GM18498 (cell line): ENCODE data around the gene USP44.

Source experiments
- ATAC-seq: cut with Tn5 transposase; IDR thresholded peaks from one replicate; pipeline ENCODE4 v1.9.1; 2021; ENCODE audit warnings: mild to moderate bottlenecking, moderate library complexity; ENCODE audit not compliant: unreplicated experiment

USP44 gene

GRCh38 chr12:95548539-95549391 lies 2.5 kb downstream of the USP44 start:
- ATAC-seq: no peak

GRCh38 chr12:95548056-95548538 lies 3.2 kb downstream of the USP44 start:
- ATAC-seq: no peak

DNA sequence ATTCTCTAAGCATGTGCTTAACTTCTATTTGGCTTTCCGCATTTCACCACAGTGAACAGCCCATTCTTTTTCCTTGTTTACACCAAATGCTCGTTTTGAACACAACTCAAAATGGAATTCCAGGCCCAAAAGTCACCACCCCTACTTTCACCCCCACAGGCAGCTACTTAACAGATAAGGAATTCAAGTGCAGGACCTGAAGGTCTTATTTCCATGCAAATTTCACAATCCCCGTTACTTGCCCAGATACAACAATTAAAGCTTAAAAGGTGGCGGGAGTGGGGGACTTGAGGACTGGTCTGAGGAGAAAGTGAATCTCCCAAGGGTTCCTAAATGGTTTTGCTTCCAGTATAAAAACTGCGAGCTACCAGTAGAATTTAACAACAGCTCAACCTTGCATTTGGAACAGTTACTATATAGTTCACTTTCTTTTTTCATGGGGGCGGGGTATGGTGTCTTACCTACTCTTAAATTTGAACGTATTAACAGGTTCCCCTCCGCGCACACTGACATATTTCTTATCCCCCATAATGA lies 3.7 kb downstream of the USP44 start:
- no peak for ATAC-seq

DNA sequence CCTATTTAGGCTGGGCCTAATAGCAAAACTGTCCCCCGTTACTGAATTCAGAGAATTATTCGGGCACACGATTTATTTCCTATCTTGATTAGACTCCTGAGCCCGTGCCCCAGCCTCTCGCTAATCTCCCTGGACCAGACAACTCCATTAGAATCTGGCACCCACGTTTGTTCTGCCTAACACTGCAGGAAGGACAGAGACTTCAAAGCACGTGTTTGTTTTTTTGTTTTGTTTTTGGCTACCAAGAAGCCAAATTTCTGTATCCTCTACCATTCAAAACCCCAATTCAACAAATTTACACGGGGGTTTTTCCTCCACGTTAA lies 4.8 kb downstream of the USP44 start:
- no peak for ATAC-seq

DNA sequence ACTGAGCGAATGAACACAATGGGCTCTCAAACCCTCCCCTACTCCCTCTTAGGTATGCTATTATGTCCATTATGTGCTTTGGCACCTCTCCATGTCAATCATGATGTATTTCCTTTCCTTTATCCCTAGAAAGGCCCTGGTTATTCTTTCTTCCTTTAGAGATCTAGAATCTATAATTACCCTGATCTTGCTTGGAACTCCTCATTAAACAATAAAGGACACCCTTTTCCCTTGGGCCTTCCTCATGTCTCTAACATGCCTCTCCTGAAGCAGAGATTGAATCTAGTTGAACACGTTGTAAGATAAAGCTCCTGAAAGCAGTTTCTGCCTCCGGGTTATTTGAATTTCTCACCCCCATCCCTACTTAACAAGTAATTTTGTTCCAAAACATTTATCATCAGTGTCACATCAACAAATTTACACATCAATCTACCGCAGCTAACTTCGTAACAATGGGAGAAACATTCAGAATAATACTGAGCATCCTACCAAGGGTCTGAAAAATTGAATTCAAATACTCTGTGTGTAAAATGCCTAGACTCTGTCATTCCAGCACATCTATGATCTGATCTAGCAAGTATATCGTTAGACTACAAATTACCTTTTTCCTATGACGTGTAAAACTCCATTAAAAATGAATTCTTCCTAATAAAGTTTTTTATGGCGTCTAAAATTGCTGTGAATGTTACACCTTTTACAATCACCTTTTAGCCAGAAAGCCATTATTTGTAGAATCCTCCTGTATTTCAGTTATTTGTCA lies 5.4 kb downstream of the USP44 start:
- no peak for ATAC-seq

- ATAC-seq: no peak
Observed at GRCh38 chr12:95545303-95545702, 6.0 kb downstream of the USP44 start.

- no peak for ATAC-seq
Observed at GRCh38 chr12:95544756-95545155, 6.5 kb downstream of the USP44 start.

- ATAC-seq: no peak
Observed at GRCh38 chr12:95543305-95543704, 8.0 kb downstream of the USP44 start.

DNA sequence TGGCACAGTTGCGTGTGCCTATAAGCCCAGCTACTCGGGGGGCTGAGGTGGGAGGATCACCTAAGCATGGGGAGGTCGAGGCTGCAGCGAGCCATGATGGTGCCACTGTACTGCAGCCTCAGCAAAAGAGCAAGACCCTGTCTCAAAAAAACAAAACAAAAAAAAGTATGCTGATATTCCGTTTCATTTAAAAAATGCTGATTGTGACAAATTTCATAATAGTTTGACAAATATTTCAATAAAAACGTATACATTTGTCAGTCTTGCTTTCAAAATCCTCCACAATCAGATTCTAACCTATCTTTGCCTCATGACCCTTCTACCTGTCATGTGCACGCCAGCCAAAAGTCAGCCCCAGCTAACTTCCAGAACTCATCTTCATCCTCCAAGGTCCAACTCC lies 9.8 kb downstream of the USP44 start:
- ATAC-seq: no peak

- no peak for ATAC-seq
Observed at GRCh38 chr12:95538656-95539055, 12.6 kb downstream of the USP44 start.

GRCh38 chr12:95538006-95538405 lies 13.3 kb downstream of the USP44 start:
- no peak for ATAC-seq

GRCh38 chr12:95533985-95534384 lies 17.3 kb downstream of the USP44 start:
- ATAC-seq: no peak

- ATAC-seq: no peak
Observed at GRCh38 chr12:95532851-95533250, 18.4 kb downstream of the USP44 start.

DNA sequence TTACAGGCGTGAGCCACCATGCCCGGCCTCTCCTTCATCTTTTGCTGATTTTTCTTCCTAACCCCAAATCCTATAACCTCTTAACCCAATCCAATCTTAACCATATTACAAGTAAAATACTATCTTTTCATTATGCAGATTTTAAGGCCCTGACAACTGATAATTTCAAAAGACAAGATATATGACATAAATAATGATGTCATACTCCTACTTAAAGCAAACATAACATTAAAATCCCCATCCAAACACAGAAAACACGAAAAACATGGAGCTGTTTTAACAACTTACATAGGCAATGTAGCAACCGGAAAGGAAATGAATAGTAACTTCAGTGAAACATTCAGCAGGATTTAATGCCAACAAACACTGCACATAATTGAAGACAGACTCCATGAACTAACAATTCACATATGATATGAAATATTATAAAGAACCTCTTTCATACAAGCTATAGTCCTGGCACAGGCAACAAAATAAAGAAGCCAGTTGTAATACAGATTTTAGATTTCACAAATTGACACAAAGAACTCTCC lies 21.5 kb downstream of the USP44 start:
- no peak for ATAC-seq

GRCh38 chr12:95528431-95528830 lies 22.8 kb downstream of the USP44 start:
- no peak for ATAC-seq

DNA sequence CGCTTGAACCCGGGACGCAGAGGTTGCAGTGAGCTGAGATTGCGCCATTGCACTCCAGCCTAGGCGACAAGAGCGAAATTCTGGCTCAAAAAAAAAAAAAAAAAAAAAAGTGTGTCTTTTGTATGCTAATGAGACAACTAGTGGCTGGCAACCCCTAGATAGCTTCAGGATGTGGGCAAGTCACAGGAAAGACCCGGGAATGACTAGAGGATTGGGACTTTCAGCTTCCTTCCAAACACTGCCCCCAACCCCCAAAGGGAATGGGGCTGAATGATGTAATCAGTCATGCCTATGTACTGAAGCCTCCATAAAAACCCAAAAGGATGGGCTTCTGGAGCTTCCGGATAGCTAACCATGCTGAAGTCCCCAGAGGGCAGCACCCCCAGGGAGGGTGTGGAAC lies 28.6 kb downstream of the USP44 start:
- ATAC-seq: no peak

- no peak for ATAC-seq
Observed at GRCh38 chr12:95520816-95521215, 30.5 kb downstream of the USP44 start.

GRCh38 chr12:95518944-95519343 lies 32.3 kb downstream of the USP44 start:
- ATAC-seq: no peak

GRCh38 chr12:95517246-95517645 lies 34.0 kb downstream of the USP44 start:
- no peak for ATAC-seq

DNA sequence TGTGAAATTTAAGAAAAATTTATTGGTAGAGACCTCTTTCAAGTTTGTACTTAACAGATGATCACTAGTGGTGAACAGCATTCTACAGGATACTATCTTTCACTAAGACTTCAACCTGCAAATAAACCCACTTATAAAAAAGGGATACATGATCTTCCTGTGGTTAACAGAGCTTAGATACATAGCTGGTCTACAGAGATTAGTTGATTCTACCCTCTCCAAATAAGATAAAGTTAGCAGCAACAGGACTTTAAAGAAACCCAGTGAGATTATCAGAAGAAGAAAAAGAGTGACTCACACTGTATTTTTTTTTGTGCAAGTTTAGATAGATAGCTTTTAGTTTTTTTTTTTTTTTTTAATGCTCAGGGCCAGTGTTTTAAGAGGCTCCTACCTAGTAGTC lies 34.5 kb downstream of the USP44 start:
- ATAC-seq: no peak

DNA sequence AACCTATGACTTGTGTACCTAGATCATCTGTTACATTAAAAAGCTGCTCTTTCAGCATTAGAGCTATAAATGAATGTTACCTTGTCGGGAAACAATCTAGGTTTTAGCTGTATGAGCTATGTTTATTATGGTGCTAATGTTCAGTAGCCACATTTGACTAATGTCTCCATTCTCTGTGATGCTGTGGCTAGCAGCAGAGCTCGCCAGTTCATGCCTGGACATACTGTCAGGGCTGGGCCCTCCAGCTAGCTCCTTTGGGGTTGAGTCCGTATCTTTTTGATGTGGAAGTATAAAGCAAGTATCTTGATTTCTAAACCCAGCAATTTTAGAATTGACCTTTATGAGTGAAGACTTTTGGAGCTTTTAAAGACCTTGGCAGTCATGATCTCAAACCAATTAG lies 36.1 kb downstream of the USP44 start:
- no peak for ATAC-seq

DNA sequence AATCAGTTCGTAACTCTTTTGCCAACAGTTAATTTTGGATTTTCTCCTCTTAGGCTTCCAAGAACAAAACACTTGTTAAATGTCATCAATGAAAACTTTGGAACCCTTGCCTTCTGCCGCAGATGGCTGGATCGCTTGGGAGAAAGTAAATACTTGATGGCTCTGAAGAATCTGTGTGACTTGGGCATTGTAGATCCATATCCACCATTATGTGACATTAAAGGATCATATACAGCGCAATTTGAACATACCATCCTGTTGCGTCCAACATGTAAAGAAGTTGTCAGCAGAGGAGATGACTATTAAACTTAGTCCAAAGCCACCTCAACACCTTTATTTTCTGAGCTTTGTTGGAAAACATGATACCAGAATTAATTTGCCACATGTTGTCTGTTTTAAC lies 37.7 kb downstream of the USP44 start:
- no peak for ATAC-seq
